MCF 10A (cell line): ENCODE data around the gene TP53I3. TPM values are rescaled to one million over a fixed set of nuclear protein-coding genes. Genes with fewer than 3 reads are reported as not detected.

Source experiments
- BruUV-seq: library from RNA; stranded (reverse); fragments of 400-500 nt; replicated peaks from 2 replicates; lab custom pipeline; 2021; lab: Mats Ljungman, UMichigan
- CTCF ChIA-PET: fragments of 300-600 bp; sonication (Branson Sonifier 250); formaldehyde crosslinking; extraction: SDS; loops from one replicate; lab custom pipeline; 2021; ENCODE audit warnings: antibody characterized with exemption, inconsistent platforms; lab: Yijun Ruan, JAX
- POLR2A ChIA-PET: fragments of 300-600, 350-650 bp; sonication (Branson Sonifier 250); formaldehyde crosslinking; extraction: SDS; loops from one replicate; lab custom pipeline; 2020; ENCODE audit warnings: antibody characterized with exemption, inconsistent platforms; lab: Yijun Ruan, JAX
- DNase-seq: peaks from one replicate; pipeline ENCODE4 v3.0.0-alpha.2; 2018; ENCODE audit not compliant: unreplicated experiment
- H3K27ac Mint-ChIP-seq: one replicate; pipeline ENCODE4 v1.8.0; 2022; ENCODE audit warnings: mild to moderate bottlenecking, low read depth, mixed read lengths; ENCODE audit not compliant: unreplicated experiment
- H3K27me3 Mint-ChIP-seq: one replicate; pipeline ENCODE4 v1.8.0; 2022; ENCODE audit warnings: mixed read lengths; ENCODE audit not compliant: insufficient read depth, unreplicated experiment
- H3K36me3 Mint-ChIP-seq: one replicate; pipeline ENCODE4 v1.8.0; 2022; ENCODE audit warnings: mild to moderate bottlenecking, moderate library complexity, mixed read lengths; ENCODE audit not compliant: insufficient read depth, unreplicated experiment
- H3K4me1 Mint-ChIP-seq: one replicate; pipeline ENCODE4 v1.8.0; 2022; ENCODE audit warnings: mixed read lengths; ENCODE audit not compliant: insufficient read depth, unreplicated experiment
- H3K4me3 Mint-ChIP-seq: one replicate; pipeline ENCODE4 v1.8.0; 2022; ENCODE audit warnings: mild to moderate bottlenecking, moderate library complexity, mixed read lengths; ENCODE audit not compliant: unreplicated experiment
- H3K9me3 Mint-ChIP-seq: one replicate; pipeline ENCODE4 v1.8.0; 2022; ENCODE audit warnings: mixed read lengths; ENCODE audit not compliant: unreplicated experiment
- intact Hi-C: fragments of 100-400 bp; cut with micrococcal nuclease; formaldehyde crosslinking; loops from 2 replicates; pipeline ENCODE4 v1.14.1; 2022
- total RNA-seq: library from RNA; stranded (reverse); gene quantifications from 2 replicates; pipeline ENCODE4 v1.2.3, GENCODE V29; 2022
- TF ChIP-seq, protein P1 (sequence below): fragments of 200-600 bp; IDR thresholded peaks from one replicate; pipeline ENCODE4 v1.8.0; 2022; ENCODE audit warnings: antibody characterized with exemption, mild to moderate bottlenecking; ENCODE audit not compliant: unreplicated experiment

TP53I3 gene
- total RNA-seq, 1 experiment from 2014 or later, result 99.8 TPM

DNA sequence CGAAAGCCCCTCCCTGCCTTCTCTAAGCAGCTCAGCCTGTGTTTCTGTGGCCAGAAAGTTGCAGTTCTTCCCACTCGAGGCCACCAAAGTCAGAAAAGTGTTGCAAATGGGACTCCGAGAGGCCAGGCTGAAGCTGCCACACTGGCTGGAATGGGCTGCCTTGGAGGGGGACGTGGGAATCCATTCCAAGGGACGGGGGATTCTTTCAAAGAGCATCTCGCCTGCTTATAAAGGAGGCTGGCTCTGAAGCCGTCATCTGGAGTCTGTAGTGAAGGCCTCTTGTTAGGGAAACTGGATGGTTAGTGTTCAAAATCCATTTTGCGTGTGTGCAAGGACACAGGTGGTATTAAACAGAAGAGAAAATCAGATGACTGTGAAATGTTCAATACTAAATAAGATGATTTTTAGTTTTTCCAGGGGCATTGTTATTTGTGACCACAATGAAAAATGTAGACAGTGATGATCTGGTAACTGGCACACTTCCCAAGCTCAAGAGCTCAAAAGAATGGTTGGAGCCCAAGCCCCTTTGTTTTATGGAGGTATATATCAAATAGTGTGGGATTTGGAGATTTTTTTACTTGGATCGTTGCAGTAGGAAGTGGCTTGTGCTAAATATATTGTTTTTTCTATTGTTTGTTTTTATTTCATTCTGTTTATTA lies 39.4 kb upstream of the TP53I3 start:
- intact Hi-C loops, result loop anchor here (1.0 kb wide), 1 partner anchor 40 kb away; the partner anchor contains the start of gene TP53I3
- ChIA-PET POLR2A (interaction anchor here (0.6 to 5.4 kb wide), 15 partner anchors 9 to 234 kb away, joined by 3 to 57 read pairs (median 4); partner anchors contain the start of genes ATAD2B, SF3B6 and TP53I3), CTCF (interaction anchor here (0.6 to 1.4 kb wide), 6 partner anchors 11 to 758 kb away, joined by 3 to 9 read pairs (median 3); partner anchors contain the start of genes ATAD2B and TP53I3)
- Mint-ChIP-seq H3K36me3 (peaks cover 7% of the 10 kb centered on the region), H3K4me1 (peaks cover 16% of the 10 kb centered on the region), H3K4me3 (peak overlapping the region; percentile 79), H3K9me3 (no peaks in the 10 kb centered on the region), H3K27ac (peak overlapping the region; percentile 81), H3K27me3 (no peaks in the 10 kb centered on the region)
- BruUV-seq, result TSS peak; percentile 52
- peak; percentile 24 for DNase-seq
- TF ChIP-seq, protein P1, sequence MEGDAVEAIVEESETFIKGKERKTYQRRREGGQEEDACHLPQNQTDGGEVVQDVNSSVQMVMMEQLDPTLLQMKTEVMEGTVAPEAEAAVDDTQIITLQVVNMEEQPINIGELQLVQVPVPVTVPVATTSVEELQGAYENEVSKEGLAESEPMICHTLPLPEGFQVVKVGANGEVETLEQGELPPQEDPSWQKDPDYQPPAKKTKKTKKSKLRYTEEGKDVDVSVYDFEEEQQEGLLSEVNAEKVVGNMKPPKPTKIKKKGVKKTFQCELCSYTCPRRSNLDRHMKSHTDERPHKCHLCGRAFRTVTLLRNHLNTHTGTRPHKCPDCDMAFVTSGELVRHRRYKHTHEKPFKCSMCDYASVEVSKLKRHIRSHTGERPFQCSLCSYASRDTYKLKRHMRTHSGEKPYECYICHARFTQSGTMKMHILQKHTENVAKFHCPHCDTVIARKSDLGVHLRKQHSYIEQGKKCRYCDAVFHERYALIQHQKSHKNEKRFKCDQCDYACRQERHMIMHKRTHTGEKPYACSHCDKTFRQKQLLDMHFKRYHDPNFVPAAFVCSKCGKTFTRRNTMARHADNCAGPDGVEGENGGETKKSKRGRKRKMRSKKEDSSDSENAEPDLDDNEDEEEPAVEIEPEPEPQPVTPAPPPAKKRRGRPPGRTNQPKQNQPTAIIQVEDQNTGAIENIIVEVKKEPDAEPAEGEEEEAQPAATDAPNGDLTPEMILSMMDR, result no peak

DNA sequence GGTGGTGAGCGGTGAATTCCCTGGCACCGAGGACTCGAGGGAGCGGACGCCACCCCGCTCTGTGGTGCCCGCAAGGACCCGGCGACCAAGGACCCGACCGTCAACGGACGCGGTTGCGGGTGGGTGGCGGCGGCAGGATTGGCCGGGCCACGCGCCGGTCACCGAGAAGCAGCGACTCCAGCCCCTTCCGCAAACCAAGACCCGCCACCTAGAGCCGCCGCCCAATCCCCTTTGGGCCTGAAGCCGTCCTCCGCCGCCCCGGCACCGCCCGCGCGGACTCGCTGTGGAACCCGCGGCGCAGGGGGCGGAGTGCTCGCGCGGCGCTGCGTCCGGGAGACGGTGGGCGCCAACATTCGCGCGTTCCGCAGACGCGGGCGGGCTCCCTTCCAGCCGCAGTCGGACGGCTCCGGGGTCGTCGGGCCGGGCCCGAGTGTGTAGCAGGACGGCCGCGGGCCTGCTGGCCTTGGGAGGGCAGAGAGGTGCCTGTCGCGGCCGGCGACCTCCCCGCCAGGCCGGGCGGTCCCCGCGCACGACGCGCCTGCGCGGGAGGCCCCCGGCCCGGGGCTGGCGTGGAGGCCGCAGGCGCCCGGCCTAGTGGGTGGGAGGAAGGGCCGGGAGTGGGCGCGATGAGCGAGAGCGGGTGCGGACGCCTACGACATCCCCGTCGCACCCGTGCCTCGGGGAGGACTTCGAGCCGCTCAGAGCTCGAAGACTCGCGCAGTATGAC lies 38.7 kb upstream of the TP53I3 start, which contains the start of the genes FAM228B and PFN4:
Gene FAM228B, plus strand, starts transcription at position 275 of the 727 bp plus-strand sequence. CDS start 893 bp downstream, outside the sequence.
Gene PFN4, minus strand, starts transcription at position 140 of the 727 bp plus-strand sequence. CDS start 799 bp downstream, outside the sequence.
- Mint-ChIP-seq H3K4me3 (peak within 1 kb of the TSS; percentile 79), H3K4me1 (peaks cover 16% of the 10 kb centered on the region), H3K27ac (peak within 1 kb of the TSS; percentile 81), H3K9me3 (no peaks in the 10 kb centered on the region), H3K27me3 (no peaks in the 10 kb centered on the region), H3K36me3 (peaks cover 7% of the 10 kb centered on the region)
- TF ChIP-seq, protein P1, result no peak
- BruUV-seq, result no TSS peak
- CTCF ChIA-PET, result interaction anchor here (0.6 to 2.0 kb wide), 7 partner anchors 12 to 43 kb away, joined by 3 to 20 read pairs (median 4); partner anchors contain the start of gene TP53I3
- DNase-seq, result peak; percentile 77
- intact Hi-C loops, result loop anchor here (1.0 kb wide), 1 partner anchor 39 kb away; the partner anchor contains the start of gene TP53I3
- POLR2A ChIA-PET, result interaction anchor here (0.7 to 5.4 kb wide), 19 partner anchors 8 to 235 kb away, joined by 3 to 57 read pairs (median 4); partner anchors contain the start of genes ATAD2B, SF3B6 and TP53I3

DNA sequence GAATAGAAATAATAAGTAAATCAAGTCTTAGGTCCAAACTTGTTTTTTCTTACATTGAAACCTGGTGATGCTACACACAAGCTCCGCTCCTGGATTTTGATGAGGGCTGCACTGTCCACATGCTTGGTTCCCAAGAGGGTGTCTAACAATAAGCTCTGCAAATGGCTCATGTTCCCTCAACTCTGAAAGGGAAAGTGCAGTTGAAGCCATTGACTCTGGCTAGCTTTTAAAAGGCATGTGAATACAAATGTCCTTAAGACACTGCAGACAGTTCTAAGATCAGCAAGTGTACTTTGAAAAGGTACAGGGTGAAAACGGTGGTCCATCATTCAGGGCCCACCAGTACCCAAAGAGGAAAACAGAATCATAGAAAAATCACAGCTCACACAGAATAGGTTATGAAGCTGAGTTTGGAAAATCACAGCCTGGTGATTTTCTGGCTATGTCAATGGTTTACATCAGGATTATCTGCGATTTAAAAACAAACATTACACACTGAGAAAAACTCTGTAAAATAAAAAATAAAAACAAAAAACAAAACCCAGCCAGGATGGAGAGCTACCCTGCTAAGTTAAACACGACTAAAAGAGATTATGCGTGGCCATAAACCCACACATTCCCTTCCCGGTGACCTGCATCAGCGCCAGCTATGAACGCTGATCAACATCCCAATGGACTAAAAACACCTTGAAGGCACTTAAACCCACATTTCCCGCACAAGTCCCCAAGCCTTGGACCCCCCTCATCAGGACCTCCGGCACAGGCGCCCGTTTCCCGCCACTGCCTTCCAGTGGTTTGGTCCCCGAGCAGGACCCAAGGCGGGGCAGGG lies 37.9 kb upstream of the TP53I3 start:
- H3K27ac Mint-ChIP-seq, result peak overlapping the region; percentile 39
- CTCF ChIA-PET, result interaction anchor here (0.5 to 2.0 kb wide), 10 partner anchors 14 to 263 kb away, joined by 3 to 20 read pairs (median 4); partner anchors contain the start of genes ATAD2B and TP53I3
- peaks cover under 1% of the 10 kb centered on the region for H3K36me3 Mint-ChIP-seq
- DNase-seq, result no peak
- POLR2A ChIA-PET, result interaction anchor here (0.5 to 5.4 kb wide), 12 partner anchors 9 to 207 kb away, joined by 3 to 57 read pairs (median 4); partner anchors contain the start of genes SF3B6, TP53I3 and WDCP
- no peaks in the 10 kb centered on the region for H3K9me3 Mint-ChIP-seq
- no peaks in the 10 kb centered on the region for H3K27me3 Mint-ChIP-seq
- H3K4me3 Mint-ChIP-seq, result peak overlapping the region; percentile 79
- BruUV-seq, result TSS peak; percentile 65
- TF ChIP-seq, protein P1, result no peak
- intact Hi-C loops, result loop anchor here (1.0 kb wide), 1 partner anchor 38 kb away; the partner anchor contains the start of gene TP53I3
- H3K4me1 Mint-ChIP-seq, result peaks cover 16% of the 10 kb centered on the region
